Upper lobe of right lung (tissue), 1 donor: ENCODE measurements around the gene SHISA6. TPM values are rescaled to one million over a fixed set of nuclear protein-coding genes. Genes with fewer than 3 reads are reported as not detected.

Source experiments
- ATAC-seq: fragments of 200-7000 bp; cut with Tn5 transposase; one replicate; pipeline ENCODE4 v1.9.1; 2020; ENCODE audit warnings: mild to moderate bottlenecking, moderate library complexity
- DNase-seq: peaks from one replicate; pipeline ENCODE4 v3.0.0-alpha.2; 2020
- H3K27ac ChIP-seq: fragments of 200-600 bp; one replicate; pipeline ENCODE4 v1.8.0; 2022
- H3K27me3 ChIP-seq: fragments of 200-600 bp; one replicate; pipeline ENCODE4 v1.8.0; 2022; ENCODE audit warnings: mild to moderate bottlenecking
- H3K36me3 ChIP-seq: fragments of 200-600 bp; one replicate; pipeline ENCODE4 v1.8.0; 2022
- H3K4me1 ChIP-seq: fragments of 200-600 bp; one replicate; pipeline ENCODE4 v1.8.0; 2022
- H3K4me3 ChIP-seq: fragments of 200-600 bp; one replicate; pipeline ENCODE4 v1.8.0; 2022; ENCODE audit warnings: mild to moderate bottlenecking
- H3K9me3 ChIP-seq: fragments of 200-600 bp; one replicate; pipeline ENCODE4 v1.8.0; 2022
- intact Hi-C: fragments of 100-400 bp; cut with DNase I; formaldehyde crosslinking; loops from one replicate; pipeline ENCODE4 v1.11.0; 2022
- total RNA-seq: library from RNA; stranded (reverse); fragmentation: NEBNext Ultra II Directional; extraction: Animal tissue kit (Norgen Biotek cat#: 25700); gene quantifications from one replicate; pipeline ENCODE4 v1.2.1, GENCODE V29; 2021
- TF ChIP-seq, protein P1 (sequence below): fragments of 200-600 bp; IDR thresholded peaks from one replicate; pipeline ENCODE4 v1.8.0; 2022; ENCODE audit warnings: antibody characterized with exemption
- donor health status: DM: no; HTN: yes; CAD: no; lungs with severe emphysema.

The SHISA6 gene
- total RNA-seq, 1 donor from 2014 or later, result not detected

DNA sequence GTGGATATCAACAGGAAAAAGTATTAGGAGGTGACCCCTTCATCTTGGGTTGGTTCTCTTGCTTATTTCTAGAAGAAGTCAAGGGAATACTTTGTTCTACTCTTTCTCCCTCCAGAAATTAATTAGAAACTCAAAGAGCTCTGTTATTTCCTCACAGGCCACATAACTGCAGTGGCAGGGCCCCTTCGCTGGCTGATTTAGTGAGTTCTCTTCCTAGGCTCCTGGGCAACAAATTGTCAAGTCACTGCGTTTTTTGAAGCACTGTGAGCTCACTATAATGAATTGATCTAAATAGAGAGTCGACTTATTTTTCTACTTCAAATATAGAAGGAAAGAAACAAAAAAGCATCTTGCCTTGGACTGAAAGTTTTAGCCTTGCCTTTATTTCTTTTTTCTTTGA lies 4.8 kb downstream of the SHISA6 start:
- DNase-seq (no peak), ATAC-seq (no peak)
- intact Hi-C loops, result no loop called here
- Histone ChIP-seq H3K27me3 (peaks cover 44% of the 10 kb centered on the region), H3K4me3 (no peak overlapping the region), H3K36me3 (no peaks in the 10 kb centered on the region), H3K9me3 (no peaks in the 10 kb centered on the region), H3K4me1 (no peaks in the 10 kb centered on the region), H3K27ac (no peak overlapping the region)
- TF ChIP-seq, protein P1, sequence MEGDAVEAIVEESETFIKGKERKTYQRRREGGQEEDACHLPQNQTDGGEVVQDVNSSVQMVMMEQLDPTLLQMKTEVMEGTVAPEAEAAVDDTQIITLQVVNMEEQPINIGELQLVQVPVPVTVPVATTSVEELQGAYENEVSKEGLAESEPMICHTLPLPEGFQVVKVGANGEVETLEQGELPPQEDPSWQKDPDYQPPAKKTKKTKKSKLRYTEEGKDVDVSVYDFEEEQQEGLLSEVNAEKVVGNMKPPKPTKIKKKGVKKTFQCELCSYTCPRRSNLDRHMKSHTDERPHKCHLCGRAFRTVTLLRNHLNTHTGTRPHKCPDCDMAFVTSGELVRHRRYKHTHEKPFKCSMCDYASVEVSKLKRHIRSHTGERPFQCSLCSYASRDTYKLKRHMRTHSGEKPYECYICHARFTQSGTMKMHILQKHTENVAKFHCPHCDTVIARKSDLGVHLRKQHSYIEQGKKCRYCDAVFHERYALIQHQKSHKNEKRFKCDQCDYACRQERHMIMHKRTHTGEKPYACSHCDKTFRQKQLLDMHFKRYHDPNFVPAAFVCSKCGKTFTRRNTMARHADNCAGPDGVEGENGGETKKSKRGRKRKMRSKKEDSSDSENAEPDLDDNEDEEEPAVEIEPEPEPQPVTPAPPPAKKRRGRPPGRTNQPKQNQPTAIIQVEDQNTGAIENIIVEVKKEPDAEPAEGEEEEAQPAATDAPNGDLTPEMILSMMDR, result no peak

DNA sequence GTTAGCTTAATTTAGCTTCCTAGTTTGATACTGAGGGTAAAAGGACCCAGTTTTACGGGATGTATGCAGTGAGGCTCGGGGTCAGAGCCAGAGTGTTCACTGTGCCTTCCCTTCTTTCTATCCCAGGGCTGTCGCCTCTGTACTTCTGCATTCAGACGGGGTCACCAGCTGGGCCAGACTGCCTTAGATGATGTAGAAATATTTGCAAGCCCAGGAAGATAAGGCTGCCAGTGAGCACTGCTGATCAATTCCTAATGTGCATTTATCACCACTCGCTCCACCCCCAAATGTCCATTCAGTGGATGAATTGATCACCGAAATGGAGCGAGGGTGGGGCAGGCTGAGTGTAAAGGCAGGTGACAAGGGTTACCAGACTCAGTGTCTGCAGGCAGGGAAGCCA lies 9.1 kb downstream of the SHISA6 start:
- intact Hi-C loops, result no loop called here
- no peak overlapping the region for H3K27ac ChIP-seq
- H3K9me3 ChIP-seq, result no peaks in the 10 kb centered on the region
- TF ChIP-seq, protein P1, result no peak
- H3K36me3 ChIP-seq, result no peaks in the 10 kb centered on the region
- DNase-seq (no peak), ATAC-seq (no peak)
- H3K4me1 ChIP-seq, result no peaks in the 10 kb centered on the region
- peaks cover 9% of the 10 kb centered on the region for H3K27me3 ChIP-seq
- no peak overlapping the region for H3K4me3 ChIP-seq

DNA sequence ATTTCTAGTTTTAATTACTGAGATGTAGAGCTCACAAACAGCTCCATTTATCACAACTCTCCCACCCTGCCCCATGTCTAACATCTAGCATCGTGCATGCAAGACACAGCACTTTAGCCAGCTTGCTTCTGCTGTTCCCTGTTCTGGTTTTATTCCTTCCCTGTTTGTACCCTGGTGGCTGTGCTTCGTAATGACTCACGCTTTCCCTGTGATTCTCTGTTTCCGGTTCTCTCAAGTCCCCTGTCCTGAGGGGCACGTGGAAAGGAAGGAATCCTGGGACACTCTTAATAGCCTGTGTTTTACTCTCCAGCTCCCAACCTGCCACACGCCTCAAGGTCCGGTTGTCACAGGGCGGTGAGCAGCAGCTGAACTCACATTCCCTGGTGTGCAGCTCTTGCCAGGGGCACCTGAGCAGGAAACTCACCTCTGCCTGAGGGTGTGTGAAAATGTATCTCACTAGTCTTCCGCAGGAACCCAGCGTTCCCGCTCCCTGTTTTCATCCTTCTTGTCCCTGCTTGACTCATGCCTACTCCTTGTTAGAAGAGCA lies 10.6 kb downstream of the SHISA6 start:
- Histone ChIP-seq H3K9me3 (no peaks in the 10 kb centered on the region), H3K27me3 (no peaks in the 10 kb centered on the region), H3K36me3 (no peaks in the 10 kb centered on the region), H3K27ac (no peak overlapping the region), H3K4me3 (no peak overlapping the region), H3K4me1 (no peaks in the 10 kb centered on the region)
- intact Hi-C loops, result no loop called here
- TF ChIP-seq, protein P1, result no peak
- ATAC-seq (no peak), DNase-seq (no peak)

- Histone ChIP-seq H3K27ac (no peak overlapping the region), H3K4me3 (no peak overlapping the region), H3K27me3 (no peaks in the 10 kb centered on the region), H3K4me1 (no peaks in the 10 kb centered on the region), H3K9me3 (no peaks in the 10 kb centered on the region), H3K36me3 (no peaks in the 10 kb centered on the region)
- TF ChIP-seq, protein P1, result no peak
- no peak for ATAC-seq
- no peak for DNase-seq
- intact Hi-C loops, result no loop called here
Observed at GRCh38 chr17:11252146-11252545, 11.1 kb downstream of the SHISA6 start.

GRCh38 chr17:11256877-11257276 lies 15.9 kb downstream of the SHISA6 start:
- Histone ChIP-seq H3K4me3 (no peak overlapping the region), H3K4me1 (no peaks in the 10 kb centered on the region), H3K9me3 (no peaks in the 10 kb centered on the region), H3K36me3 (no peaks in the 10 kb centered on the region), H3K27ac (no peak overlapping the region), H3K27me3 (no peaks in the 10 kb centered on the region)
- ATAC-seq, result no peak
- intact Hi-C loops, result no loop called here
- TF ChIP-seq, protein P1, result no peak
- DNase-seq, result no peak
